Spleen (tissue), 11 donors: ENCODE results near the gene CTSE. TPM values are rescaled to one million over a fixed set of nuclear protein-coding genes. Genes with fewer than 3 reads are reported as not detected.

Experiments used
- DNase-seq: peaks from one replicate; pipeline ENCODE4 v3.0.0-alpha.2; 2020
- H3K27ac ChIP-seq, 8 donors: fragments of 200-600 bp; sonication (generic) in 7 of 8; 1 replicate in 4 of 8; 2 replicates in 4 of 8; pipeline versions ENCODE4 v1.5.0 to v1.8.0; 2016 to 2021; ENCODE audit warnings: inconsistent platforms in 4 of 8, mild to moderate bottlenecking in 4 of 8, moderate library complexity in 1 of 8
- H3K27me3 ChIP-seq, 7 donors: fragments of 200-600 bp; sonication (generic) in 6 of 7; replicated peaks in 1 of 7; 1 replicate in 4 of 7; 2 replicates in 3 of 7; pipeline versions ENCODE4 v1.5.0 to v1.8.0; 2016 to 2021; ENCODE audit warnings: inconsistent platforms in 3 of 7, mild to moderate bottlenecking in 1 of 7
- H3K36me3 ChIP-seq, 6 donors: fragments of 200-600 bp; sonication (generic) in 5 of 6; 1 replicate in 4 of 6; 2 replicates in 2 of 6; pipeline versions ENCODE4 v1.5.0 to v1.8.0; 2016 to 2021; ENCODE audit warnings: inconsistent platforms in 2 of 6
- H3K4me1 ChIP-seq, 6 donors: fragments of 200-600 bp; sonication (generic) in 5 of 6; 1 replicate in 3 of 6; 2 replicates in 3 of 6; pipeline versions ENCODE4 v1.5.0 to v1.8.0; 2016 to 2021; ENCODE audit warnings: inconsistent platforms in 3 of 6
- H3K4me3 ChIP-seq, 8 donors: fragments of 200-600 bp; sonication (generic) in 7 of 8; 1 replicate in 4 of 8; 2 replicates in 4 of 8; pipeline versions ENCODE4 v1.5.0 to v1.8.0; 2016 to 2021; ENCODE audit warnings: inconsistent platforms in 4 of 8, mild to moderate bottlenecking in 4 of 8, moderate library complexity in 2 of 8
- H3K9me3 ChIP-seq, 8 donors: fragments of 200-600 bp; sonication (generic) in 7 of 8; 1 replicate in 4 of 8; 2 replicates in 4 of 8; pipeline versions ENCODE4 v1.5.0 to v1.8.0; 2016 to 2021; ENCODE audit warnings: inconsistent platforms in 4 of 8
- POLR2A ChIP-seq, 3 donors: fragments of 450-650 bp; IDR thresholded peaks; one replicate each; pipeline ENCODE4 v1.5.1; 2017; ENCODE audit warnings: antibody characterized with exemption in 3 of 3, mild to moderate bottlenecking in 1 of 3
- POLR2AphosphoS5 ChIP-seq, 3 donors: sonication (generic); formaldehyde crosslinking; IDR thresholded peaks; one replicate each; pipeline ENCODE4 v1.5.1; 2017; ENCODE audit warnings: antibody characterized with exemption in 3 of 3
- WGBS, 5 donors: extraction: QIAGEN DNeasy Blood & Tissue Kit in 3 of 5; methylation state at CpG; one replicate each; pipeline versions ENCODE4 v1.1.5 to v1.1.7; 2013 to 2018; 5-methylcytosine and 5-hydroxymethylcytosine counted together
- intact Hi-C: fragments of 100-400 bp; cut with DNase I; formaldehyde crosslinking; loops from one replicate; pipeline ENCODE4 v1.15.0; 2023; ENCODE audit warnings: low total_unique reads
- polyA plus RNA-seq, 3 donors: library from polyadenylated mRNA; stranded (reverse); fragments of 200-250 nt; gene quantifications; one replicate each; pipeline ENCODE4 v1.2.1, GENCODE V29; 2013
- total RNA-seq, 7 donors: library from RNA; depleted of rRNA in 3 of 7; stranded (reverse); fragments of >200 nt in 3 of 7; fragmentation: NEBNext Ultra II Directional in 4 of 7; extraction: Animal tissue kit (Norgen Biotek cat#: 25700) in 4 of 7; gene quantifications; one replicate each; pipeline versions ENCODE4 v1.1.0 to v1.2.1, GENCODE V29; 2016 to 2021
- TF ChIP-seq, protein P1 (sequence below), 11 experiments: fragments of 200-600 bp in 7 of 11; fragments of 450-650 bp in 4 of 11; sonication (generic) in 4 of 11; IDR thresholded peaks in 8 of 11; conservative IDR thresholded peaks in 3 of 11; 1 replicate in 7 of 11; 2 replicates in 4 of 11; pipeline versions ENCODE4 v1.4.0 to v1.8.0; 2016 to 2021; ENCODE audit warnings: antibody characterized with exemption in 11 of 11, inconsistent platforms in 4 of 11, mild to moderate bottlenecking in 1 of 11
- donor health status: healthy with polysubstance abuse.
- donor health status: DM: no; HTN: no; CAD: no; lungs with moderate emphysema.
- donor health status: DM: no; HTN: no; CAD: no.
- donor health status: Bipolar disorder and iron deficiency.
- donor health status: healthy.
- donor health status: DM: no; HTN: no; CAD: no.
- donor health status: DM: yes; HTN: yes; CAD: no.

Gene CTSE
- total and polyA plus RNA-seq, 10 donors: 0.06 to 0.66 (median 0.11) TPM; not detected in 5

DNA sequence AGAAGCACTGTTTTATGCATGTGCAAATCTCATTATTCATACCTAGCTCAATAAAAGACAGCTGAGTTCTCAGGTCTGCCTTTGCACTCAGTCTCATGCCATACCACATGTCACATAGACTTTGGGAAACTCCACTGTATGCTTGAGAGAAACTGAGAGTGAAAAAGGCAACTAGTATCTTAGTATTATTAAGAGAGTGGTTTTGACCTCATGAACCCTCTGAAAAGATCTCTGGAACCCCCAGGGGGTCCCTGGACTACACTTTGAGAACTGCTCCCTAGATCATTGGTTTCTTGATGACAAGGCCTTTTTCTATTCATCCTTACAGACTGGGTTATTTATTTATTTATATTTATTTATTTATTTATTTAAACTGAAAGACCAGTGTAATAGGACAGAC is 25.6 kb upstream of the CTSE start:
- no peak for DNase-seq
- Histone ChIP-seq H3K4me1 (peaks cover 9 to 89% (median 50%) of the 10 kb centered on the region in 6 donors), H3K4me3 (no peak overlapping the region), H3K27me3 (no peaks in the 10 kb centered on the region), H3K9me3 (no peaks in the 10 kb centered on the region), H3K27ac (peak overlapping the region in 7 of 8 donors; percentile 10 to 90 (median 78)), H3K36me3 (no peaks in the 10 kb centered on the region)
- intact Hi-C loops: no loop called here
- TF ChIP-seq, protein P1, sequence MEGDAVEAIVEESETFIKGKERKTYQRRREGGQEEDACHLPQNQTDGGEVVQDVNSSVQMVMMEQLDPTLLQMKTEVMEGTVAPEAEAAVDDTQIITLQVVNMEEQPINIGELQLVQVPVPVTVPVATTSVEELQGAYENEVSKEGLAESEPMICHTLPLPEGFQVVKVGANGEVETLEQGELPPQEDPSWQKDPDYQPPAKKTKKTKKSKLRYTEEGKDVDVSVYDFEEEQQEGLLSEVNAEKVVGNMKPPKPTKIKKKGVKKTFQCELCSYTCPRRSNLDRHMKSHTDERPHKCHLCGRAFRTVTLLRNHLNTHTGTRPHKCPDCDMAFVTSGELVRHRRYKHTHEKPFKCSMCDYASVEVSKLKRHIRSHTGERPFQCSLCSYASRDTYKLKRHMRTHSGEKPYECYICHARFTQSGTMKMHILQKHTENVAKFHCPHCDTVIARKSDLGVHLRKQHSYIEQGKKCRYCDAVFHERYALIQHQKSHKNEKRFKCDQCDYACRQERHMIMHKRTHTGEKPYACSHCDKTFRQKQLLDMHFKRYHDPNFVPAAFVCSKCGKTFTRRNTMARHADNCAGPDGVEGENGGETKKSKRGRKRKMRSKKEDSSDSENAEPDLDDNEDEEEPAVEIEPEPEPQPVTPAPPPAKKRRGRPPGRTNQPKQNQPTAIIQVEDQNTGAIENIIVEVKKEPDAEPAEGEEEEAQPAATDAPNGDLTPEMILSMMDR (IDR thresholded peaks at IDR 0.05 in 8 of 11, conservative IDR thresholded peaks at IDR 0.05 in 3 of 11): no peak
- TF ChIP-seq POLR2A (IDR thresholded peaks at IDR 0.05): no peak
- TF ChIP-seq POLR2AphosphoS5 (IDR thresholded peaks at IDR 0.05): no peak

DNA sequence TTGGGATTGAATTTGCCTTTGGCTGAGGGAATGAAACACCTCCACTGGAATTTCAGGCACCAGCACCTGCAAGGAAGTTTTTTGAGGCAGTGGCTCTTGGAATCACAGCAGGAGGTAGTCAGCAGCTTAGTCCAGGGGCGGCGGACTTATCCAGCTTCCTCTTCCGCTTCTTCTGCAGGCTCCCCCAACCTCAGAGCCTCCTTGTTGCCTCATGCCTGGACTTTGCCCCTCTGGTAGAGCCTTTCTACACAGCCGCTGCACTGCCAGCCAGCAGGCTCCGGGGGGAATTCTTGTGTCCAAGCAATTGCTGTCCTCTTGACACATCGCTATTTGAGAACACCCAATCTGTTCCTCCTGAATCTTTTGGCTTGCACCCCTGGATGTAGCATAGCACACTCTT is 24.9 kb upstream of the CTSE start:
- no peak overlapping the region for H3K4me3 ChIP-seq
- H3K27me3 ChIP-seq: no peaks in the 10 kb centered on the region
- WGBS, 5 donors: 51 to 83% (median 73%) methylated on average over 6 of the region's 6 CpGs
- H3K9me3 ChIP-seq: no peaks in the 10 kb centered on the region
- intact Hi-C loops: no loop called here
- H3K27ac ChIP-seq: peak overlapping the region in 7 of 8 donors; percentile 10 to 90 (median 78)
- H3K4me1 ChIP-seq: peaks cover 9 to 87% (median 51%) of the 10 kb centered on the region in 6 donors
- TF ChIP-seq, protein P1 (IDR thresholded peaks at IDR 0.05 in 8 of 11, conservative IDR thresholded peaks at IDR 0.05 in 3 of 11): no peak
- TF ChIP-seq POLR2AphosphoS5 (IDR thresholded peaks at IDR 0.05) (no peak), POLR2A (IDR thresholded peaks at IDR 0.05) (no peak)
- DNase-seq: no peak
- H3K36me3 ChIP-seq: no peaks in the 10 kb centered on the region

DNA sequence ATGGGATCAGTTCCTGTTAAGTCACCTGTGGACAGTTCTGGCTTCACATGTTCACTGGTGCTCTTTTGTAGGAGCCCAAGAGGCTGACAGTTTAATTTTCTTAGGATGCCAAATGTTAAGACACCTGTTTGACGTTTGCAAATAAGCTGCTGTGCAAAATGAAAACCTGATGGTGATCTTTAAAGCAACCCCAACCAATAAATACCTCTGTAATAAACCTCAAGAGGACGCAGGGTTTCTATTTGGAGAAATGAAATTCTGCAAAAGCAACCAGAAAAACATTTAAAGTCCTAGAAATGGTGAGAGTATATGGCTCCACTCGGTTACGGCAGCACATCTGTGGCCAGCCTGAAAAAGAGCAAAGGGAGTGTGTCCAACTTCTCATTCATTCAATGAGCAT is 23.6 kb upstream of the CTSE start:
- peaks cover 14 to 89% (median 54%) of the 10 kb centered on the region in 6 donors for H3K4me1 ChIP-seq
- no peak for DNase-seq
- H3K27ac ChIP-seq: peak overlapping the region in 4 of 8 donors; percentile 38 to 90 (median 84)
- H3K4me3 ChIP-seq: no peak overlapping the region
- no peaks in the 10 kb centered on the region for H3K36me3 ChIP-seq
- no peak for TF ChIP-seq POLR2A (IDR thresholded peaks at IDR 0.05)
- no peak for TF ChIP-seq POLR2AphosphoS5 (IDR thresholded peaks at IDR 0.05)
- TF ChIP-seq, protein P1 (IDR thresholded peaks at IDR 0.05 in 8 of 11, conservative IDR thresholded peaks at IDR 0.05 in 3 of 11): no peak
- WGBS, 5 donors: 52 to 74% (median 55%) methylated on average over 4 of the region's 4 CpGs
- intact Hi-C loops: no loop called here
- H3K9me3 ChIP-seq: no peaks in the 10 kb centered on the region
- no peaks in the 10 kb centered on the region for H3K27me3 ChIP-seq

DNA sequence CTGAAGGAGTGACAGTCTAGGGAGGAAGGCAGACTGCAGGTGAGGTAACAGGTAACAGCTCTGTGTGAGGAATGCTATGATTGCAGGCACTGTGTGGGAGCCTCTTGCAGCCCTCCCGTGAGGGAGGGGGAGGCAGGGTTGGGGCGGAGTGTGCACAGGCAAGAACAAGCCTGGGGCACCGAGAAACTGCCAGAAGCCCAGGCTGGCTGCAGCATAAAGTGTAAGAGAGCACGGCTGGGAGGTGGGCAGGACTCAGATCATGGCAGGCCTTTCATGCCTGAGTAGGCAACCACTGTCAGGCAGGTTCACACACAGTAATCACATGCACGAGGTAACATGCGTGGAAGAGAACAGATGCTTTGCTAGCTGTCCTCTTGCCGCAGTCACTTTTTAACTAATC is 17.9 kb upstream of the CTSE start:
- H3K9me3 ChIP-seq: no peaks in the 10 kb centered on the region
- intact Hi-C loops: no loop called here
- no peaks in the 10 kb centered on the region for H3K36me3 ChIP-seq
- TF ChIP-seq POLR2A (IDR thresholded peaks at IDR 0.05) (no peak), POLR2AphosphoS5 (IDR thresholded peaks at IDR 0.05) (peak; percentile 46 to 72 (median 56))
- TF ChIP-seq, protein P1 (IDR thresholded peaks at IDR 0.05 in 8 of 11, conservative IDR thresholded peaks at IDR 0.05 in 3 of 11): no peak
- 43 to 59% (median 54%) methylated on average over 7 of the region's 7 CpGs for WGBS, 5 donors
- H3K4me1 ChIP-seq: peaks cover 10 to 89% (median 50%) of the 10 kb centered on the region in 6 donors
- peak overlapping the region in 5 of 8 donors; percentile 56 to 84 (median 72) for H3K27ac ChIP-seq
- no peaks in the 10 kb centered on the region for H3K27me3 ChIP-seq
- DNase-seq: peak; percentile 89
- H3K4me3 ChIP-seq: peak overlapping the region in 1 of 8 donors; percentile 24
